ENCODE data around the gene FHIP2A.
"Not testable (repeated sequence)": the region's sequence is repeated elsewhere in the genome, so short reads cannot be mapped to it uniquely, and the experiment has no call there.

FHIP2A gene

DNA sequence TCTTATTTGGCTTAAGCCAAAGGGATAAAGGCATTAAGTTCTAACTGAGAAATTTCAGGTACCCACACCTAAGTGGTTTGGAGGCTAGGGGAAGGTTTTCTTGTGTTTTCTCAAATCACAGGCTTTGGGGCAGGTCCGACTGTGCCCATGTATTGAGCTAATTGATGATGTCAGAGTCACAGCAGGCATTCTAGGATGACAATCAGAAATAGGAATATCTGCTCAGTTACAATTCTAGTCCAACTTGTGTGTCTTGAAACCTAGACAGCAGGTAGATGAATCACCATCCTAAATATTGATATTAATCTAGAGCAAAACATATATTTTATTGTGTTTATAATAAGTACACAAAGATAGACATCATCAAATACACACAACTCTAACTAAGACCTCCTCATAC is 2.3 kb upstream of the FHIP2A start:
- DNase-seq = no peak

DNA sequence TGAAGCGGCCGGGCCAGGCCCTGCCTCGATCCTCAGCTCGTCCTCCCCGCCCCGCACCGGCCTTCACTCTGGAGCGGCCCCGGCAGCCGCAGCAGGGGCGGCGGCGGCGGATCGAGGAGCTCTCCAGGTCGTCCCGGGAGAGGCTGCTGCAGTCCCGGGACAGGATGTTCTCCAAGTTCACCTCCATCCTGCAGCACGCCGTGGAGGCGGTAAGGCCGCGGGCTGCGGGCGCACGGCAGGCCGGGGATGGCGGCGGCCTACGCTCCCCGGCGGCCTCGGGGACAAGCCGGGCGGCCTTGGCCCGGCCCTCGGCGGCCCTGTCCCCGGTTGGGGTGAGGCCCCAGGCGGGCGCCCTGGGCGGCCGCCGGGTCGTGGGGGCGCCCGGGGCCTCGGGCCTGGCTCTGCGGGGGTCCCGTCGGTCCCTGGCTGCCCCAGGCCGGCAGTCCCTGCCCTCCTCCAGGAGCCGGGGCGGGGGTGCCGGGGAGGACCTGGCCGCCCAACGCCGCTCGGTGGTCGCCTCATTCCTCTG is 399 bp downstream of the FHIP2A start:
- peak in 2 of 5 donors; percentile 13 to 22 for DNase-seq

DNA sequence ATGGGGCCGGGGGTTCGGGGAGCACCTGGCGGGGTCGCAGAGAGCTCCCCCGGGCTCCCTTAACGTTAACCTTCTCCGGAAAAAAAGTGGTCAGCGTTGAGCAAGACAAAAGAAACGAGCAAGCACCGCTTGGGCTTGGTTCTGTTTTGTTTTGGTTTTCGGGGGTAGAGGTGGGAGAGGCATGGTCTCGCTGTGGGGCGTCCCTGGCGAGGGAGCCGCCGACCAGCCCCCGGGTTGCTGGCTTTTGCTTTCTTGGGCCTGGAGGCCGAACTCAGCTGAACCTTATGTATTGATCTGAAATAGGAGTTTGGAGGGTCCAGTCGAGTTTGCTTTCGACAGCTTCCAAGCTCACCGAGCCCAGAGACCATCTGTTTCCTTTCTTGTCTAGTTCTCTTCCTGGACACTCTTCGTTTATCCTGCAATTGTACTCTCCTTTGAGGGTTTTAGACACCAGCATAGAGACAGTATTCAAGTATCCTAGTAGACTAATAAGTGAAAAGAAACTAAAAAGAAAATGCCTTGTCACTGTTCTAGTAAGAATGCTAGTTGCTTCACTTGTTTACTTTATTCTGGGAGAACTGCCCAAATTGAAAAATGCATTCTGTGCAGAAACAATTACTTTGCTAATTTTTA is 980 bp downstream of the FHIP2A start:
- peak in 3 of 5 donors; percentile 2 to 37 (median 9) for DNase-seq

DNA sequence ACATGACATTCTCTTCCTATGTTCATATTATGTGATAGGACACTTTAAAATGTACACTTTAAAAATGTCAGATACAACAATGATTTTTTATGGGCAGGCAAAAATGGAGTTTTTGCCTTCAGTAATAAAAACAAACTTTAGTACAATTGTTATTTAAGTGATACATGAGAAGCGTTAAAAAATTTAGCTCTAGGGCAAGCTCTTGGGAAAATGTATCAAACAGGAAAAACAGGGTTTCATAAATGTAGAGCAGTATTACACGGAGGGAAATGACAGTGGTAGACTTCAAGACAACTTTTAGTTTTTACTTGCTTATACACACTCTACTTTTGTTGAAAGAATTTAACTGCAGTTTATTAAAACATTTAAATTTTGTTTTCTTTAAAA is 1.5 kb downstream of the FHIP2A start:
- no peak for DNase-seq

DNA sequence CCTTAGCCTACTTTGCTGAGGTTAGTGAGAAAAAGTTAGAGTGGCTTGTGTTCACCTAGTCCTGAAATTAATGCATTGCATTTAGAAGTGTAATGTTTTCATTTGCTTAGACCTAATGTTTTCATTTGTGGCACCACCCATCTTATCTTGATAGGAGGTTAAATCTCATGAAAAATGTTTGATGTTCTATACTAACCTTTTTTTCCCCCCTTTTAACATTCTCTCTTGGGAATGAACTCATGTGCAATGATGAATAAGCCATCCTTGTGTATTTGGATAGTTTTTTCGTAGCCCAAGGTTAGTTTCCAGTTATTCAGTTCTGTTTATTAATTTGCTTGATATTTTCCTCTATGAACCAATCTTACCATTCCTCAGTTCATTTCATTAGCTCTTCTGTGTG is 2.8 kb downstream of the FHIP2A start:
- no peak for DNase-seq

DNA sequence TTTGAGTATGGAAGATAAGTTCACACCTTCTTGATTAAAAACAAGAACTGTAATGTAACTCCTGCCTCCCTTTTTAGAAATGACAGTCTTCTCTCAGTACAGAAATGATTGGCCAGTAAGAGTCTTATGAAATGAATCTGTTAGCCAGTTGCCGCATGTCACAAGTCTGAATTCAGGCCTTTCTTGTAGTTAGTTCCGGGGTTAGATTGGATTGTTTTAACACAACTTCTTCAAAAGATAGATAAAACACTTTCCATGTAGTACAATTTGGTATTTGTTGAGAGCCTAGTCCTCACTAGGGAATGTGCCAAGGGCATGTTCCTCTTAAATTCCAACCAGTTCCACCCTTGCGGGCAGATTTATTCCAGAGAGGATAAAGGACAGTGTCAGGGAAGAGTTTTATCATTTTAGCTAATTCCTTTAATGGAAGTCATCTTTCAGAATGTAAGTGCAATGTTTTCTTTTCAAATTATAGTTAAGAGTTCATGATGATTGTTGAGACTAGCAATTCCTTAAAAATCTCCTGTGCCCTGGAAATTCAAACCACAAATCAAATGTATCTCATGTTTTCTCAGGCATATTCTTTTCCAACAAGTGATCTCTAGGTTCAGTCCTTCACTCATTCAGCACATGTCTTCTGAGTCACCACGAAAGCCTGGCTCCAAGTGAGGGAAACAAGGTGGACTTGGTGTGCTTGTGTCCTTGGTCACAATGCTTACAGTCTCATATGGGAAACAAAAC is 4.1 kb downstream of the FHIP2A start:
- DNase-seq = peak in 1 of 5 donors; percentile 81

DNA sequence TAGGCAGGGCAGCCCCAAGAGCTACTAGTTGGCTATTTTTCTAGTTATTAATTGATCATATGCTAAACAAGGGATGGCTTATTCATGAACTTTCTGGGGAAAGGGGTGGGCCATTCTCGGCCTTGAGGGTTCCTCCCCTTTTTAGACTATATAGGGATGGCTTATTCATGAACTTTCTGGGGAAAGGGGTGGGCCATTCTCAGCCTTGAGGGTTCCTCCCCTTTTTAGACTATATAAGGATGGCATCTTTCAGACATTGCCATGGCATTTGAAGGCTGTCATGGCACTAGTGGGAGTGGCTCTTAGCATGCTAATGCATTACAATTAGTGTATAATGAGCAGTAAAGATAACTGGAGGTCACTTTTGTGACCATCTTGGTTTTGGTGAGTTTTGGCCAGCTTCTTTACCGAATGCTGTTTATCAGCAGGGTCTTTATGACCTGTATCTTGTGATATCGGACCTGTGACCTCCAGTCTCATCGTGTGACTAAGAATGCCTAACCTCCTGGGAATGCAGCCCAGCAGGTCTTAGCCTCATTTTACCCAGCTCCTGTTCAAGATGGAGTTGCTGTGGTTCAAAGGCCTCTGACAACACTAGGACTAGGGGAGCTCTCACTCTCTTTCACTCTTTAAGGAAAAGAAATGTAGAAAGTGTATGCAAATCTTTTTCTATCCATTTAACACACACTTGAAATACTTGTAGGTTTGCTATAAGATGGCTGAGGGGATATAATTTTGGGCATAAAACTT is 7.8 kb downstream of the FHIP2A start:
- DNase-seq = no peak

DNA sequence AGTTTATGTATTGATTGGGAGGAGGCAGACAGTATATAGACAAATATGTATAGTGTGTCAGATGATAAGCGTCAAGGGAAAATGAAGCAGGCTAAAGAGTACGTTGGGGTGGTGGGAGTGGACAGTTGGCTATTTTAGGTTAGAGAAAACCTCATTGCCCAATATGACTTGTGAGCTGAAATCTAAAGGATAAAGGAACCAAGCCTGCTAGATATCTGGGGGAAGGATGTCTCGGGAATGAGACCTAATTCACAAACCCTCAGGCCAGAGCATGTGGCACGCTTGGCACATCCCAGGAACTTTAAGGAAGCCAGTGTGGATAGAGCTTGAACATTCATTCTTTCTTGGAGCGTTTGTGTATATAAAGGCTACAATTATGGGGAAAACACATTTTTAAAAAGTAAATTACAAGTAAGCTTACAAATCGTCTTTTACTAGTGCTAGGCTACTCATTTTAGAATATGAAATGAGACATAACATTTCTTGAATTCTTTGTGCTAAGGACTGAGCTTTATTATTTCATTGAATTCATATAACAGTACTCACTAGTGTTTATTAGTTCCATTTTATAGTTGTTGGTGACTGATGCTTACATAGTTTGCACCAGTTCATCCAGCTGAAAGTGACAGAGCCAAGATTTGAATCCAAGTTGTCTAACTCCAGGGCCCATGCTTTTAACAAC is 9.7 kb downstream of the FHIP2A start:
- no peak for DNase-seq

DNA sequence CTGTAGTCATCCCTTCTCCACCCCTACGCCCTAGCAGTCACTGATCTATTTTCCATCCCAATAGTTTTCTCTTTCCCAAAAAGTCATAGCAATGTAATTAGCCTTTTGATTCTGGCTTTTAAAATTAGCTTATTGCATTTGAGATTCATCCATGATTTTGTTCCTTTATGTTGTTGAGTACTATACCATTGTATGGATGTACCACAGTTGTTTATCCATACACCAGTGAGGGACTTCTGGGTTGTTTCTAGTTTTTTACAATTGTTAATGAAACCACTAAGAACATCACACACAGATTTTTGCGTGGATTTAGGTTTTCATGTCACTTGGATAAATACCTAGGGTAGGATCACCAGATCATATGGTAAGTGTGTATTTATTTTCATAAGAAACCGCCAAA is 16.1 kb downstream of the FHIP2A start:
- DNase-seq = no peak

DNA sequence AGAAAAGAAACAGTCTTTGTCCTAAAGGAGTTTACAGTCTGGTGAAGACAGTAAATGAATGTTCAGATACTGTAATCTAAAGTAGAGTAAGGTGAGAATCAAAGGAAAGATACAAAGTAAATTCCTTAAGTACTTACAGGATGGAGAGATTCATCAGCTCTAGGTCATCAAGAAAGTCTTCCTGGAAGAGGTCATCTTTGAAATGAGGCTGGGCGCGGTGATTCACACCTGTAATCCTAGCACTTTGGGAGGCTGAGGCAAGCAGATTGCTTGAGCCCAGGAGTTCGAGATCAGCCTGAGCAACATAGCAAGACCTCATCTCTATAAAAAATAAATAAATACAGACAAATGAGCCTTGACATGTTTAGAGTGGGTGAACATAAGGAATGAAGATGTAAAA is 18.3 kb downstream of the FHIP2A start:
- no peak for DNase-seq

DNA sequence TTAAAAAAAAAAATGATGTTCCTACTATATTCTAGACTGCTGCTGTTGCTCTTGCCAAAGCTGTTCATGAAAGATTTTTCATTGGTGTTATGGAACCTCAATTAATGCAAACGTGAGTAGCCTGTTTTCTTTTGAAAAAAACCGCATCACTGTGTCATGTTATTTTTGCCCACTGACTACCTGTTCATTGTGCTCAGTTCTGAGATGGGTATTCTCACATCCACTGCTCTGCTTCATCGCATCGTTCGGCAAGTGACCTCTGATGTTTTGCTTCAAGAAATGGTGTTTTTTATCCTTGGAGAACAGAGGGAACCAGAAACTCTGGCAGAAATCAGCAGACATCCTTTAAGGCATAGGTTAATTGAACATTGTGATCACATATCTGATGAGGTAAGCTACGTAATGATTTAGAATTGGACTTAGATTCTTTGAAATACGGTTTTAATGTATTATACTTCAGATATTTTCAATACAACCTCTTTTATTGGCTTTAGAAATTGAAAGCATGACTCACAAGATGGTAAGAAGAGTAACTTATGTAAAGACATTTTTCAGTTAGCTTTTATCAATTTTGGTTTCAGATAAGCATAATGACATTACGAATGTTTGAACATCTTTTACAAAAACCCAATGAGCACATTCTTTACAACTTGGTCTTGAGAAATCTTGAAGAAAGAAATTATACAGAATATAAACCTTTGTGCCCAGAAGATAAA is 24.6 kb downstream of the FHIP2A start:
- no peak for DNase-seq

DNA sequence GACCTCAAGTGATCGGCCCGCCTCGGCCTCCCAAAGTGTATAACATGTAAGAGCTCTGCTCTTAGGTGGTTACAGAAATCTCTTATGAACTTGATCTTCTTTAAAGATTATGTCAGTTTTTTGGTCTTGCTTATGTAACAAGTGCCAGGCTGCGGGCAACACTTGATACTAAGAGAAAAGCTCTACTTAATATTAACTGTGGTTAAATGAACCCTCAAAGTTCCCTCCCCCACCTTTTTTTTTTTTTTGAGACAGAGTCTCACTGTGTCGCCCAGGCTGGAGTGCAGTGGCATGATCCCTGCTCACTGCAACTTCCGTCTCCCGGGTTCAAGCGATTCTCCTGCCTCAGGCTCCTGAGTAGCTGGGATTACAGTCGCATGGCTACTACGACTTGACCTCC is 25.9 kb downstream of the FHIP2A start:
- not testable (repeated sequence) for DNase-seq

DNA sequence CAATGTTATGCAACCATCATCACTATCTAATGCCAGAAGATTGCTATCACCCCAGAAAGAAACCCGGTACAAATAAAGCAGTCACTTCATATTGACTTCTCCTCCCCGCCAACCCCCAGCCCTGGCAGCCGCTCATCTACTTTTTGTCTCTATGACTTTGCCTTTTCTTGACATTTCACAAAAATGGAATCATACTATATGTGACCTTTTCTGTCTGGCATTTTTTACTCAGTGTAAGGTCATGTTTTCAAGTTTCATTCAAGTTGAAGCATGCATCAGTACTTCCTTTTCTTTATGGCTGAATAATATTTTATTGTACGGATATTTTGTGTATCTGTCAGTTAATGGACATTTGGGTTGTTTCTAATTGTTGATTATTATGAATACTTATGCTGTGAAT is 28.1 kb downstream of the FHIP2A start:
- no peak for DNase-seq

DNA sequence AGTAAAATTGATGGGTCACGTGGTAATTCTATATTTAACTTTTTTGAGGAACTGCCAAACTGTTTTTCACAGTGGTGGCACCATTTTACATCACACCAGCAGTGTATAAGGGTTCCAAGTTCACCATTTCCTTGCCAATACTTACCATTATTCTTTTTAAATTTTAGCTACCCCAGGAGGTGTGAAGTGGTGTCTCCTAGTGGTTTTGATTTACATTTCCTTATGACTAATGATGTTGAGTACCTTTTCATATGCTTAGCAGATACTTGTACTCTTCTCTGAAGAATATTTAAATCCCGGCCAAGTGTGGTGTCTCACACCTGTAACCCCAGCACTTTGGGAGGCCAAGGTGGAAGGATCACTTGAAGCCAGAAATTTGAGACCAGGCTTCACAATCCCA is 28.5 kb downstream of the FHIP2A start:
- no peak for DNase-seq

DNA sequence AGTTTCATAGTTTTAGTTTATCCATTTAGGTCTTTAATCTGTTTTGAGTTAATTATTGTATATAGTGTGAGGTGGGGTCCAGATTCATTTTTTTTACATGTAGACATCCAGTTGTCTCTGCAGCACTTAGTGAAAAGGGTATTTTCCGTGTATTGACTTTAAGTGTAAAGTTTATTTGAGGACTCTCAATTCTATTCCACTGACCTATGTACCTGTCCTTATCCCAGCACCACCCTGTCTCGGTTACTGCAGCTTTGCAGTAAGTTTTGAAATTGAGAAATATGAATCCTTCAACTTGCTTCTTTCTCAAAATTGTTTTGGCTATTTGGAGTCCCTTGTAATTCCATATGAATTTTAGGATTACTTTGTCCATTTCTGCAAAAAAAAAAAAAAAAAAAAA is 29.8 kb downstream of the FHIP2A start:
- no peak for DNase-seq

DNA sequence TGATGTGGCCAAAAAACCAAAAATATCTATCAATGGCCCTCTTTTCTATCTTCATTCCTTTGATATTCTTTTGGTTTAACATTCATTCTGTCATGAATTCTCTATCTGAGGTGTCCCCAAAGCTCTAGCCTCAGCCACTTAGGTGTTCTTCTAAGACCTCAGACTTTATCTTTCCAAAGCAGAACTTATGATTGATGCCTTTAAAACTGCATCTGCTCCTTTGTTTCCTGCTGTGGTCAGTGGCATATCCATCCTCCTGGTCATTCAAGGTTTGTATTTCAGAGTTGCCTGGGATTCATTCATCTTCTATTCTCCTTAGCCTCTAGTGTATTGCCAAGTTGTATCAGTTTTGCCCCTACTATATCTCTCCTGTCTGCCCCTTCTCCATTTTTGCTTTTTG is 30.6 kb downstream of the FHIP2A start:
- DNase-seq = no peak

DNA sequence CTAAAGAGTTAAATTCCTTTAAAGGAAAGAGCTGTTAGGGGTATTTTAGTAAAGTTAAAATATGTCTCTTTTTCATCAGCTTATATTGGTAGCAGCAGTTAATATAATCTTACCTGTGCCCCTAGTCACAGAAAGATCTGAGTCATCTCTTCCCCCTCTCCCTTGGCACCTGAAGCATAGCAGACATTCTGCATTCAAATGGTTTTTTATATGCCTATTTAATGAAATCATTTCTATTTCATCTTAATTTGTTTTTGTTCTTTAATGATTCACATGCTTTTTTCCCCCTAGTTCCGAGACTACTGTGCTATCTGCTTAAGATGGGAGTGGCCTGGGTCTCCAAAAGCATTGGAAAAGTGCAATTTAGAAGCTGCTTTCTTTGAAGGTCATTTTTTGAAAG is 33.3 kb downstream of the FHIP2A start:
- DNase-seq = no peak

DNA sequence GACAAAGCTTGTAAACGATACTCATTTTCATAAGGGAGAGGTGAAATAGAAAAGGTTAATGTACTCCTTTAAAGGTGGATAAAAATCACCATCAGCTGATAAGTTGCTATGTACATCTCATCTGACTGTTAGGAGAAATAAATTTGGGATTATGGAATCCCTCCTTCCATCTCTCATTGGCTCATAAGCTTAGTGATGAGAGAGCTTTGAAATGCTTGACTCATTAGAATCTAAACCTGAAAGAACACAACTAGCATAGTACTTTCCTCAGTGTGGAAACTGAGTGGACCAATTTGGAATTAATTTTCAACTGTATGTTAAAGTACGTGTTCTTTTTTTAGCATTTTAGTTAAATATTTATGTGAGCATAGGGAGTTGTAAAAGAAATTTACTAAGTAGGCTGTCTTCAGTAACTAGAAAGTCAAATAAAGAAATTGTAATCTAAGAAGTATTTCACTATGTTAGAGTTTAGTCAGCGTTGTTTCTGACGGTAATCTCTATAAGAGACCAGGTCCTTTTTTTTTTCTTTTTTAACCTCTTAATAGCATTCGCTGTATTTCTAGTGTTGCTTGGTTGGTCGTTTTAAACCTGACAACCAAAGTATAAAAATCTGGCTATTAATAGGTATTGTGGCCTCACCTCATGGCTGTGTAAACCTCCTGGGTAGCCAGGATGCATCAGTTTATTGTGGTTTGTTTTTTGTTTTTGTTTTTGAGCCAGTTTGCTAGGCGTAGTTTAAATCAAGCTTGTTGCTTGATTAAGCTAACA is 34.4 kb downstream of the FHIP2A start:
- DNase-seq = no peak

DNA sequence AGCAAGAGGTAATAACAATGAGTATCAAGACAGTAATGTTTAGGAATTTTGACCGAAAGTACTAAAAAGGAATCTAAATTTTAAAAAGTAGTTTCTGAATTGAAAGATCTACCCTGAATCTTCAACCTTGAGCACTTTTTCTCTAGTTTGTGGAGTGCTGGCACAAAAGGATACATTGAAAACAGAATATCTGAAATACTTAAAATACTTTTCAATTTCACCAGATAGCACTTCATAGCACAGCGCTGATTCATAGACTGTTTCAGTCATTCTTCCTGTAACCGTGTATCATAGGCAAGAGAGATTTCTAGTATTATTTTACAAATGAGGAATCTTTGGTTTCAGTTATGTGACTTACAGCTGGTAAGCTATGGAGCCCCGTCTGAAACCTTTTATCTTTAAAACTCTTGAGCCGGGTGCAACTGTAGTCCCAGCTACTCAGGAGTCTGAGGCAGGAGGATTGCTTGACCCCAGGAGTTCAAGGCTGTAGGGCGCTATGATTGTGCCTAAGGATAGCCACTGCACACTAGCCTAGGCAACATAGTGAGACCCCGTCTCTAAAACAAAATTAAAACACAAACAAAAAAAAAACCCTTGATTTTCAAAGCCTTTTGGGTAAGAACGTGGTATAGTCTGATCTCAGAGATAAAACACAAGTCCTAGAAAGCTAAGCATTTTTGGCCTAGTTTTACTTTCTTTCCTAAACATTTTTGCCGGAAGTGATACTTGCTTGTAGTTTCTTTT is 35.1 kb downstream of the FHIP2A start:
- peak in 1 of 5 donors; percentile 16 for DNase-seq

DNA sequence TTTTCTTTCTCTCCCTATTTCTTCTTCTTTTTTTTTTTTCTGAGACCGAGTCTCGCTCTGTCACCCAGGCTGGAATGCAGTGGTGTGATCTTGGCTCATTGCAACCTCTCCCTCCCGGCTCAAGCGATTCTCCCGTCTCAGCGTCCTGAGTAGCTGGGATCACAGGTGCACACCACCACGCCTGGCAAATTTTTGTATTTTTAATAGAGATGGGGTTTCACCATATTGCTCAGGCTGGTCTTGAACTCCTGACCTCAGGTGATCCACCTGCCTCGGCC is 35.6 kb downstream of the FHIP2A start:
- not testable (repeated sequence) for DNase-seq

Measured in T-helper 1 cell (primary cell).